GM19043 (cell line): ENCODE results near the gene GNAL.

Experiments
- ATAC-seq: cut with Tn5 transposase; IDR thresholded peaks from one replicate; pipeline ENCODE4 v1.9.1; 2021; ENCODE audit warnings: low read depth; ENCODE audit not compliant: unreplicated experiment

The GNAL gene

GRCh38 chr18:11757084-11757590, 68.1 kb downstream of the GNAL start:
- ATAC-seq: no peak

- no peak for ATAC-seq
Measured at GRCh38 chr18:11759456-11759855, 70.4 kb downstream of the GNAL start.

DNA sequence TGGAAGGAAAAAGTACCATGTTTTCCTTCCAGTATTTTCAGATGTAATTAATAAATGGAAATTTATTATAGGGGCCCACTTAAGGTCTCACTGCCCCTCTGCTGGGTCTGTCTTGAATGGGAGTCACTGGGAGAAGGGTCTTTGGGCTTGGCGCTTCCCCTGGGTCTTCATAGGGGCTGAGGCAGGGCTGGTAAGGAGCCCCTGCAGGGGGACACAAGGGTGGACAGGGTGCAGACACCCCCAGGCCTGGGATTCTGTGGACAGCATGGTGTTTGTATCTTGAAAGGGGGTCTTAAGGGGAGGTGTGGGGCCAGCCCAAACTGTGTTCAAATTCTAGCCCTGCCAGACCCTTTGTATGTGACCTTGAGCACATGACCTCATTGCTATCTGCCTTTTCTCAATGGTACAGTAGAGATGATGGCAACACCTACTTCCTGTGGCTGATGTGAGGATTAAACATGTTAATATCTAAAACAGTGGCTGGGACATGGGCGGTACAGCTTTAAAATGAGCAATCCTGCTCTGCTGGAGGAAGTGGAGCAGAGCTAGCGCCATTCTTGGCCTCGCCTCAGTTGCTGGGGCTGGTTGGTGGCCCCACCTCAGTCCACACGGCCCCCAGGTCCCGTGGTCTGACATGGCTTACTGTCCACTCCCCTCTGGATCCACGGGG, 71.6 kb downstream of the GNAL start:
- no peak for ATAC-seq

GRCh38 chr18:11761553-11761952, 72.5 kb downstream of the GNAL start:
- no peak for ATAC-seq

GRCh38 chr18:11762429-11762828, 73.4 kb downstream of the GNAL start:
- no peak for ATAC-seq

- no peak for ATAC-seq
Measured at GRCh38 chr18:11767329-11767728, 78.3 kb downstream of the GNAL start.

GRCh38 chr18:11767935-11768334, 78.9 kb downstream of the GNAL start:
- ATAC-seq: no peak

- ATAC-seq: no peak
Measured at GRCh38 chr18:11775436-11776174, 86.5 kb downstream of the GNAL start.

- ATAC-seq: no peak
Measured at GRCh38 chr18:11780042-11780441, 91.0 kb downstream of the GNAL start.

DNA sequence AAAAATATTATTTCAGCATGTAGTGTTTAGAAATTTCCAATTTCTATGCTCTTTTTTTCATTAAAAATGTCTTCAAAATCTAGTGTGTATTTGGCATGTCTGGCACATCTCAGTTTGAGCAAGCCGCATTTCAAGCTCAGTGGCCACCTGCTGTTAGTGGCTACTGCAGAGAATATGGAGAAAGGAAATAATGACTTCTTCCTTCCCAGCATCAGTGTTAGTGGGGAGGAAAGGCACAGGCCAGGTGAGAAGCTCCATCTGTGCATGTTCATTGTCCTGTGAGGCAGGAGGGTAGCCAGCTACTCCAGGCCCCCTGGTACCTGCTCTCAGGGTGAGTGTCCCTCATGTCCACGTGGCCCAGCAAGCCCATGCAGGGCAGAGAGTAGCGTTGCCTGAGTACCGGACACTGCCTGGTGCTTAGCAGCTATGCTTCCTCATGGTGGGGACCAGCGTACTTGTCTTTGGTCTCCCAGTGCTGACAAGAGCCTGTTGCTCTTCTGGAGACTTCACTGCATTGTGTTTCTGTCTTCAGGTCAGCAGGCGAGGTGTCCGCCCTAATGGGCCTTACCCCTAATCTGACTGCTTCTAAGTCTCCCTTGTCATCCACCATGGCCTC, 94.8 kb downstream of the GNAL start:
- no peak for ATAC-seq

GRCh38 chr18:11784674-11785304, 95.7 kb downstream of the GNAL start:
- no peak for ATAC-seq

GRCh38 chr18:11785444-11786055, 96.5 kb downstream of the GNAL start:
- ATAC-seq: no peak

GRCh38 chr18:11789716-11790510, 100.8 kb downstream of the GNAL start:
- ATAC-seq: no peak

DNA sequence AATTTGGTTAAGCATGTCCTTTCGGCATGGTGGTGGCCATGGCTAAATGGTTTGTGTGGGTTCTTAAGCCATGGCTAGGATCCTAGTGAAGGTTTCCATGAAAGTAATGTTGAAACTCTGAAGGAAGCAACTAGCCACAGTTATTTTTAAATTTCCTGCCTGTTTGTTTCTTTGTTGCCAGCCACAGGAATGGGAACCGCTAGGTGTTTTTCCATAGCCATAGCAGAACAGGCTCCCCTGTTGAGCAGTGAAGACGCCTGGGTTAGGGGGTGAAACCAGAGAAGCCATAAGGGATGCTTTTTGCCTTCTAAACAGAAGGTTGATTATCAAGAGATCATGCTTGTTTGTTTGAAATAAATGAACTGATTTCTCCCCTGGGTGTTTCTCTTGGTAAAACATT, 102.1 kb downstream of the GNAL start:
- ATAC-seq: no peak

DNA sequence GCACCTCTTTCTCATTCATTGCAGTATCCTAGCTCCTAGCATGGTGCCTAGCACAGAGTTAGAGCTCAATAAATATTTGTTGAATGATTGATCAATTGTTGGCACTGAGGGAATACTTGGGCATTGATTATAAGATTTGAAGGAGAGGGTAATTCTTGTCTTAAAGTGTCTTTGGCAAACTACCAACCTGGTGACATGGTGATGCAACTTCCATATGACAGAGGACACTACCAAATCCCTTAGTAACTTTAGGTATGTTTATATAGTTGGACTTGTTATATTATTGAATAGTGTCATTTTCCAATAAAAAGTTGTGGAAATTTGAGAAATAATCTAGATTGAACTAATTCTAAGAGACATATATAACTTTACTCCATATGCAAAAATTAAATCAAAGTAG, 103.6 kb downstream of the GNAL start:
- no peak for ATAC-seq

DNA sequence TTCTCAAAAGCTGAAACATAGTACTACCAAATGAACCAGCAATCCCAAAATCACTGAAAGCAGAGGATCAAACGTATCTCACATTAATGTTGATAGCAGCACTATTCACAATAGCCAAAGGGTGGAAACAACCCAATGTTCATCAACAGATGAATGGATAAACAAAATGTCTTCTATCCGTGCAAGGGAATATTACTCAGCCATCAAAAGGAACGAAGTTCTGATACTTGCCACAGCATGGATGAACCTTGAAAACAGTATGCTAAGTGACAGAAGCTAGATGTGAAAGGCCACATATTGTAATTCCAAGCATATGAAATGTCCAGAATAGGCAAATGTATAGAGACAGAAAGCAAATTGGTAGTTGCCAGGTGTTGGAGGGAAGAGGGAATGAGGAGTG, 105.1 kb downstream of the GNAL start:
- ATAC-seq: no peak

GRCh38 chr18:11795916-11796315, 106.9 kb downstream of the GNAL start:
- ATAC-seq: no peak

DNA sequence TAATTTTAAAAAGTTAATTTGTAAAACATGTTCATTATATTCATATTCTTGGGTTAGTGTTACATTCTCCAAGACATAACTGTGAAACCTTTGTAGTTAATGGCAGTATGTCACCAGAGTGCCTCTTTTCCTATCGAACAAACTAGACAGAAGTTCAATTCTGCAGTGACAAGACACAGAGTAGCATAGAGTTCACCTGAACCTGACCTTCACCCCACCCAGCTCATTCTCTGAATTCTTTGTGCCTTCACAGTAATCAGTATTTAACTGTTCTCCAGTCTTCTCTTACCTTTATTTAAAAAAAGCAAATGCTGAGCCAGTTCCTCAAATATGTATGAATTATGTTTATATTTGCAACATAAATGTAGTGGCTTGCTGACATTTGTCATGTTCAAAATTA, 109.2 kb downstream of the GNAL start:
- no peak for ATAC-seq

- no peak for ATAC-seq
Measured at GRCh38 chr18:11799066-11799465, 110.0 kb downstream of the GNAL start.
